Cerebellar nuclear complex (tissue), 1 donor: ENCODE results near the gene ITGA6.

Experiments used
- DNase-seq, 2 experiments: peaks; one replicate each; lab custom pipeline; 2025; lab: John Stamatoyannopoulos, UW

The ITGA6 gene

DNA sequence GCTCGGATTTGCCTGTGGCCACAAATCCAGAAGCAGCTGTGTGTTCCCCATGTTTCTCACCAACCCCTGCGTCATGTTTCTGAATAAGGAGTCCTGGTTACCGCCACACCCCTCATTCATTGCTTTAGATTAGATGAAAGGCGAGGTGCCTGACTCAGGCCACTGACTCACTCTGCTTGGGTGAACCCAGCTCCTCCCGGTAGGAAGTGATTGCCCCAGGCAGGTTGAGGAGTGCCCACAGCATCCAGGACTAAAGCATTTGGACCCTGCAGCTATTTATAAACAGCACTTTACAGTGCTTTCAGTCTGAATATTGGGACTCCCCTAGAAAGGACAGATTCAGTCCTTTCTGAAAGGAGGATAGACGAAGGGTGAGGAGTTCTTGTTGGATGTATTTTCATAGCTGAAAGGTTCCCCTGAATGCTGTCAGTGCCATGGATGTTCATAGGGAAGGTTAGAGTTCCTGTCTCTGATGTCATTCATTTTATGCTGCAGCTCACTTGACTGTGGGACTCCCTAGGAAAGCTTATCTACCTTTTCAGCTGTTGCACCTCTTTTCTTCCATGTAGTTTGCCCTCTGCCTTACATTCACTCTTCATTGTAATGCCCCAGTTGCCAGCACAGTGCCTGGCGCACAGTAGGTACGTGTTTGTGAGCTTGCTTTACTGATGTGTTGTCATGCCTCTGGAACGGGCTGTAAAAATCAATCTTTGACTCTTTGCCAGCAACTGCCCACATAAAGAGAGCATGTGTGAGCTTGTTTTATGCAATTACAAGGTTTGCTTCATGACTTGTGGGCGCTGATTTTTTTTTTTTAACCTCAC is 14.9 kb downstream of the ITGA6 start:
- no peak for DNase-seq

DNA sequence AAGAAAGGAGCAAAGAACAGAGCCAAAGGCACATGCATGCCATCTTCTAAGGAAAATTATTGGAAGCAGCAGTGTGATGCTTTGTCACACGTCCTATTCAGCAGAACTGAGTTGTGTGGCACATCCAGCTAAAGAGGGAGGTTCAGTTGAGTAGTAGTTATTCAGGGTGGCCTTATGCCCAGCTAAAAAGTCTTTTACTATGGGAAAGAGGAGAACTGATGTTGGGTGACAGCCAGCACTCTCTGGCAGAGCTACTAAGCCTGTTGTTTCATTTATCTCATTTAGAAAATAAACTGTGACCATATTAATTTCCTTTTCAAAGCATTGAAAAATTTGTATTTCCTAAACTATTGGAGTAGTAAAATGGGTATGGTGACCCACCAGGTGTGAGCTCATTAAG is 18.5 kb downstream of the ITGA6 start:
- no peak for DNase-seq

- no peak for DNase-seq
Observed at GRCh38 chr2:172446474-172447063, 19.2 kb downstream of the ITGA6 start.

DNA sequence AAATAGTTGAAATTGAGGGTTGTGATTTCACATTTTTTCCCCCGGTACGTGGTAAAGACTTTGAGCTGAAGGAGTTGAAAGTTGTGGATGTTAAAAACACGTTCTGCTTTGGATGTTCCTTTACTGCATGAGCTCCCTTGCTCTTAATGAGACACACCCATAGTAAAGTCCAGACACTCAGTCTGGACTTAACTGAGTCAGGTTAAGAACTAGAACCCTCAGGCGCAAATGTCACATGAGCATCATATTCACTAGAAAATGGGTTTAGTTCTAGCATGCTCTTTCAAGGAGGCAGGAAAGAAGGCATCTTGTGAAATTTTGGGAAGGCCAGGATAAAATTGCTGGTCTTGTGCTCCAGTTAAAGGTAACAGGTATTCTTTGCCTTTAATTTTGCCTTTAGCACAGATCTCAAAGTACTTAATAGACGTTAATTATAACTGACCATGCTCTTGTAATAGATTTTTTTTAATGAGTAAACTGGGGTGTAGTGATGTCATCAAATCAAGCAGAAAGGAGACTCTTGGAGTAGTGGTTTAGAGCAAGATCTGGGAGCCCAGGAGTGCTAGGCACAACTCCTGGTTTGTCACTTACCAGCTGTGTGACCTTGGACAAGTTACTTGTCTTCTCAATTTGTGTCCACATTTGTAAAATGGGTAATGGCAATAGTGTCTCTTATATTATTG is 20.6 kb downstream of the ITGA6 start:
- no peak for DNase-seq

DNA sequence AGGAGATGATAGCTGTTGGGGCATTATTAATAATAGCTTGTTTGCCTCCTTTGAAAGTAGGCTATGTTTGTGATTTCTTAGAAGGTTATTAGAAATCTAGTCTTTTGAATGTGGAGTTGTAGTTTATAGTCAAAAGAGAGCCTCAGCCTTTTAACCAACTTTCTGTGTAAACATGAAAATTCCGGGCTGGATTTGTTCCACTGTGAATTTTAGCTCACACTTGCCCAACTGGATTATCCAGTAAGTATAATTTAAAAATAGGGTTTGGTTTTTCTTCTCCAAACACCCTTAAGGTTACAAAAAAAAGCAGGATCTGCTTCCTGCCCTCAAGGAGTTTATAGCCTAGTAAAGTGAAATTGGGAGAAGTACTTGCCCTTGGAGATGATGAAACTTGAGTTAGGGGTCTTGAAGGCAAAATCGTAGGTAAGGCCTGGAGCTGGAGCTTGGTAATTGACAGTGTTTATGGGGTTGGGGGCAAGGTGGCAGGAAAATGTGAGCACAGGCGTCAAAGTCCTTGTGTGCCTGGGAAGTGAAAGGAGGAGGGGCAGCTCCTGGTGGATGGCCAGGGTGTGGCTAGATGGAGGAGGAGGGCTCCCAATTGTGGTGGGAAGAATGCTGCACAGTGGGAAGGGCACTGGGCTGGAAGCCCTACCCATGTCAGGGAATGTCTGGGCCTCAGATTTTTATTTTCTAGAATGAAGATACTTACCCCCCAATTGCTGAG is 21.3 kb downstream of the ITGA6 start:
- DNase-seq: no peak

DNA sequence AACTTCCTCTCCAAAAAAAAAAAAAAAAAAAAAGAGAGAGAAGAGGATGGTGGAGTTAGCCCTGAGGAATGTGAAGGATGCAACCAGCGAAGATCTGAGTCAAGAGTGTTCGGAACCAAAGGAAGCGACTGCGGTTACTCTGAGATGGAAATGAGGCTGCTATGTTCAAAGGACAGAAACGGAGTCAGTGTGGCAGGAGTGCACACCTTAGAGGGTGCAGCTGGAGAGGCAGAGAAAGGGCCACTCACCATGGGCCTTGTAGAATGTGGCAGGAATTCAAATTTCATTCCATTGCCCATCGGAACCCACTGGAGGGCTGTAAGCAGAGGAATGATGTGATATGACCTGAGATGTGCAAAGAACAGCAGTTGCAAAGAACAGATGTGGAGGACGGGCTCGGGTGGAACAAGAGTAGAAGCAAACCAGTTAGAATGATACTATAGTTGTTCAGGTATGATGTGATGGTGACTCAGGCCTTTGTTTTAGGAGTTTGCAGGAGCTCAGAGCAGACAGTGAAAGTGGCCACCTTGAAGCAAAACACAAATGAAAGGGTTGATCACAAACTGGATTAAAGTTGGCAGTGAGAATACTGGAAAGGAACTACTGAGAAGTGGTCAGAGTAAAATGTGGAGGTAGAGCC is 22.6 kb downstream of the ITGA6 start:
- DNase-seq: no peak

GRCh38 chr2:172451923-172452322 is 24.5 kb downstream of the ITGA6 start:
- DNase-seq: no peak

GRCh38 chr2:172452845-172453244 is 25.5 kb downstream of the ITGA6 start:
- no peak for DNase-seq

DNA sequence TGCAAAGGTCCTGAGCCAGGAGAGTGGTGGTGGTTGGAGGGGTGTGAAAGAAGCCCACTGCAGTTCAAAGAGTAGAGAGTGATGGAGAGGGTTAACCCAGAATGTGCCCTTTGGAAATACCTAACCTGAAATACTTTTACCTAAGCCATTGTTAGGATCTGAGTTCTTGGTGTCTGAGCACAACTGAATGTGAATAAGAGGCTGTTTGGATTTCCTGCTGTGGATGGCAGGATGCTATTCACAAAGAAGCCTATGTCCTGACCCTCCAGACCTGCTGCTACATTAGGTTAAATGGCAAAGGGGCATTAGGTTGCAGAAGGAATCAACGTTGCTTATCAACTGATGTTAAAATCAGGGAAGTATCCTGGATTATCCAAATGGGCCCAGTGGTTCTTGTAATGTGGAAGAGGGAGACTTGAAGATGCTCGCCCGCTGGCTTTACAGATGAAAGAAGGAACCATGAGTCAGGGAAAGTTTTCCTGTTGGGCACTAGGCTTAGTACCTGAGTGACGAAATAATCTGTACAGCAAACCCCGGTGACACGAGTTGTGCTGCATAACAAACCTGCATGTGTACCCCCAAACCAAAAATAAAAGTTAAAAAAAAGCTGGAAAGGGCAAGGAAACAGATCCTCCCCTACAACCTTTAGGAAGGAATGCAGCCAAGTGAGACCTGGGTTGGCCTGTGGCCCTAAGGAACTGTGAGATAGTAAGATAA is 27.2 kb downstream of the ITGA6 start:
- no peak for DNase-seq

GRCh38 chr2:172455121-172455515 is 27.7 kb downstream of the ITGA6 start:
- no peak for DNase-seq

DNA sequence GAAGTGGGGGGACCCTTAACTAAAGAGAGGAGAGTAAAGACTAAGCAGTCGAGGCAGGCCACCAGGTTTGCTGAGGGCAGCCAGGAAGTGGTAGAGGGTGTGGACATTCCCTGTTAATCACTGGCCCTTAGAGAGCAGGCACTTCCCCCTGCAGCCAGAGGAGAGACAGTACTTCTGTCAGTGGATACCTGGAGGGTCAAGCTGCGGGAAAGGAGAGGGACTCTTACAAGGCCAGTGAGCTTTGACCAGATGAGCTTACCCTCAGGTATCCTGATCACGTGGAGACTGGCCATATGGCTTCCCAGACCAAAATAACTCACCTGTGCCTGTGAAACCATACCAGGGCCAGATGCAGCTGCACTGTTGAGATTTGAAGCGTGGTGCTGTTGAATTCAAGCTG is 28.6 kb downstream of the ITGA6 start:
- DNase-seq: no peak

GRCh38 chr2:172457536-172457935 is 30.1 kb downstream of the ITGA6 start:
- no peak for DNase-seq

GRCh38 chr2:172458561-172459124 is 31.3 kb downstream of the ITGA6 start:
- no peak for DNase-seq

DNA sequence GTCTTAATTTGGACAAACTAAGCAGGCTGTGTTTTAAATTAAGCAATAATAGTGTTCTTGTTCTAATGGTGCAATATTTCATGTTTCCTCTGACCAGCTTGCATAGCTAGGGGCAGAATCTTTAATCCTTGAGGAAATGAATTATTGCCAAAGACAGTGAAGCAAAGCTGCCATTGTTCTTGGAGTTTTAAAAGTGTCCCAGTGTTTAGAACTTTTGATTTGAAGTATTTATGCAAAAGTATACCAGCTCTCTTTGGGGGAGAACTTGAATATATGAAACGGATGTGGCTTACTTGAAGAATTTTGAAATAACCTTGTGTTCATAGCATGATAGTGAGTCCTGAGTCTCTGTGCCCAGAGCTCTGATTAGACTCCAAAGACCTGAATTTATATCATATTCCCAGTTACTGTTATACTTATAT is 33.4 kb downstream of the ITGA6 start:
- DNase-seq: no peak

DNA sequence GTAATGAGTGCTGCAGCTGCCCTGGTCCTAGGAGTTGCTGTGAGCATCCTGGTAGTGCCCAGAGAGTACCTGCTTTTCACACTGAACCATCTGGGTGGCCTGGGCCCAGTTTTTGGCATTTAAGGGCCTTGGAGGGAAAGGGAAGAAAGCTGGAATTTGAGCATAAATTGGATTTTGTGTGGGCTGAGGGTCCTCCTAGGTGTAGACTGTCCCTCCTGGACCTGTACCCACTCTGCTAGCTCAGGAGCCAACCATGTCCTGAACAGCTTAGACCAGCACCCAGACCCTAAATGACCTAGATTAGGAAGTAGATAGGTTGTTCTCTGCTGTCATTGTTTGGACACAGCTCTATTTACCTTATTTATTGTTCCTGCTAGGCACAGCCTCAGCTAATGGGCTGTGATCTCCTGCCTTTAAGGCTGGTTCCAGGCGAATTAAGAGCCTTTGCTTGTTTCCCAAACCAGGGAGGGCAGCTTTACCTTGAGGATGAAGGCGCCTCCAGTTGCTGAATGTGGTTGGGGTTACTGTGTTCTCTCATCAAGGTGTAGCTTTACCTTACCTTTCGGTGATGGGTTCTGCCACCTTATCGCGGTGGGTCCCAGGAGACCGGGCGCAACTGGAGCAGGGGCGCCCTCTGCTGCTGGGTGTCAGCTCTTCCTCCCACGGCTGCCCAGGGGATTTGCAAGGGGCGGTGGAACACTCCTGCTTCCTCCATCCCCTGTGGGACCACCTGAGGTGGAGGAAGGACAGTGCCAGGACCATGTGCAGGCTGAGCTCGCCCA is 34.4 kb downstream of the ITGA6 start:
- no peak for DNase-seq

- no peak for DNase-seq
Observed at GRCh38 chr2:172462373-172462848, 35.0 kb downstream of the ITGA6 start.

- no peak for DNase-seq
Observed at GRCh38 chr2:172462849-172463381, 35.5 kb downstream of the ITGA6 start.

- no peak for DNase-seq
Observed at GRCh38 chr2:172464400-172465129, 37.2 kb downstream of the ITGA6 start.
